Endothelial cell of umbilical vein (primary cell): Measurements from ENCODE around the gene GOLGA6B. TPM values are rescaled to one million over a fixed set of nuclear protein-coding genes. Genes with fewer than 3 reads are reported as not detected.
"Not testable (repeated sequence)": the region's sequence is repeated elsewhere in the genome, so short reads cannot be mapped to it uniquely, and the experiment has no call there.

ENCODE experiments used
- BruUV-seq: library from RNA; stranded (reverse); fragments of 400-500 nt; replicated peaks from 2 replicates; lab custom pipeline; 2021; lab: Mats Ljungman, UMichigan
- CTCF ChIA-PET: fragments of 300-600, 350-600 bp; sonication (Branson Sonifier 250); formaldehyde crosslinking; loops from one replicate; lab custom pipeline; 2021; ENCODE audit warnings: antibody characterized with exemption, inconsistent platforms; lab: Charles Lee
- POLR2A ChIA-PET: fragments of 300-600, 350-600 bp; sonication (Branson Sonifier 250); formaldehyde crosslinking; loops from one replicate; lab custom pipeline; 2021; ENCODE audit warnings: antibody characterized with exemption, inconsistent platforms; lab: Charles Lee
- DNase-seq: peaks from one replicate; pipeline ENCODE4 v3.0.0-alpha.2; 2011; ENCODE audit warnings: low read depth, low spot score
- FAIRE-seq: peaks from 2 replicates; lab custom pipeline; 2011; peaks lifted over from hg19 to GRCh38; lab: Jason Lieb, UNC
- H2AFZ ChIP-seq: 2 replicates; pipeline ENCODE4 v1.6.0; 2012; ENCODE audit warnings: low read depth, low read length, control low read depth, inconsistent platforms
- H3K27ac ChIP-seq: 2 replicates; pipeline ENCODE4 v1.5.1; 2011; ENCODE audit warnings: low read depth, mild to moderate bottlenecking, control low read depth, low read length, moderate library complexity; ENCODE audit not compliant: insufficient read depth
- H3K27me3 ChIP-seq, 2 experiments: 2 replicates each; pipeline versions ENCODE4 v1.6.0 to v1.6.1; 2011; ENCODE audit warnings: low read length in 2 of 2, mixed read lengths in 1 of 2; ENCODE audit not compliant: control insufficient read depth in 2 of 2, insufficient read depth in 2 of 2
- H3K36me3 ChIP-seq, 2 experiments: 2 replicates in 1 of 2; 3 replicates in 1 of 2; pipeline ENCODE4 v1.5.1; 2011; ENCODE audit warnings: low read length in 2 of 2, mild to moderate bottlenecking in 1 of 2, moderate library complexity in 1 of 2; ENCODE audit not compliant: control insufficient read depth in 2 of 2, insufficient read depth in 2 of 2; ENCODE audit errors: extremely low read depth in 1 of 2
- H3K4me1 ChIP-seq: 3 replicates; pipeline ENCODE4 v1.5.1; 2011; ENCODE audit warnings: mild to moderate bottlenecking, low read length; ENCODE audit not compliant: control insufficient read depth, insufficient read depth; ENCODE audit errors: extremely low read depth
- H3K4me2 ChIP-seq: 2 replicates; pipeline ENCODE4 v1.6.1; 2011; ENCODE audit warnings: low read length, control low read depth, mixed read lengths; ENCODE audit not compliant: insufficient read depth
- H3K4me3 ChIP-seq, 3 experiments: fragments of 200-600 bp in 1 of 3; sonication (generic), shearing (Covaris generic) in 1 of 3; replicated peaks in 1 of 3; 2 replicates each; pipeline ENCODE4 v1.5.1; 2011 to 2016; ENCODE audit warnings: control low read depth in 3 of 3, low read length in 3 of 3, mild to moderate bottlenecking in 2 of 3, inconsistent platforms in 1 of 3, low read depth in 1 of 3, moderate library complexity in 1 of 3; ENCODE audit not compliant: insufficient read depth in 1 of 3
- H3K79me2 ChIP-seq: 2 replicates; pipeline ENCODE4 v1.6.0; 2012; ENCODE audit warnings: low read length, inconsistent platforms; ENCODE audit not compliant: control insufficient read depth, insufficient read depth
- H3K9ac ChIP-seq: replicated peaks from 2 replicates; pipeline ENCODE3; 2011; ENCODE audit warnings: low read length, control low read depth; ENCODE audit not compliant: insufficient read depth; ENCODE audit errors: extremely low read depth
- H3K9me1 ChIP-seq: replicated peaks from 3 replicates; pipeline ENCODE4 v1.6.0; 2011; ENCODE audit warnings: mild to moderate bottlenecking, low read length; ENCODE audit not compliant: control insufficient read depth, insufficient read depth; ENCODE audit errors: extremely low read depth
- H3K9me3 ChIP-seq: replicated peaks from 2 replicates; pipeline ENCODE4 v1.5.1; 2012; ENCODE audit warnings: low read length, inconsistent platforms; ENCODE audit not compliant: control insufficient read depth, insufficient read depth
- H4K20me1 ChIP-seq: replicated peaks from 2 replicates; pipeline ENCODE3; 2011; ENCODE audit warnings: mild to moderate bottlenecking, low read length; ENCODE audit not compliant: control insufficient read depth, insufficient read depth; ENCODE audit errors: extremely low read depth
- dilution Hi-C: fragments of 300-500 bp; cut with MboI; formaldehyde crosslinking; loops from one replicate; pipeline ENCODE4 v1.15.0; 2019; ENCODE audit warnings: low sequenced_read_pairs; ENCODE audit not compliant: extremely low pct_ligation_motif_present
- intact Hi-C: fragments of 100-400 bp; cut with micrococcal nuclease; formaldehyde crosslinking; loops from one replicate; pipeline ENCODE4 v1.10.0; 2022
- polyA plus RNA-seq, 4 experiments: library from polyadenylated mRNA; depleted of rRNA in 3 of 4; stranded (reverse) in 3 of 4; unstranded in 1 of 4; fragments of >200 nt; gene quantifications; 2 replicates each; pipeline versions ENCODE4 v1.2.1 to v1.2.3, GENCODE V29; 2011 to 2012; ENCODE audit warnings: missing spikeins in 1 of 4
- total RNA-seq: library from RNA; stranded (reverse); gene quantifications from 2 replicates; pipeline ENCODE4 v1.2.3, GENCODE V29; 2021

GOLGA6B gene
- total and polyA plus RNA-seq, 2 donors (not counting 3 experiments of a cell fraction or from before 2014, with no cell fraction given) = not detected

- BruUV-seq, CTCF ChIA-PET: not testable (repeated sequence)
These were observed 6.6 kb downstream of the GOLGA6B start for GRCh38 chr15:72661081-72661480.

GRCh38 chr15:72663931-72664330, 9.4 kb downstream of the GOLGA6B start:
- CTCF ChIA-PET, dilution Hi-C loops, BruUV-seq: not testable (repeated sequence)

More at GRCh38 chr15:72661081-72661480, 6.6 kb downstream of the GOLGA6B start:
- H3K9me3 ChIP-seq, H4K20me1 ChIP-seq, intact Hi-C loops, H3K4me3 ChIP-seq, dilution Hi-C loops, DNase-seq, FAIRE-seq, H3K79me2 ChIP-seq, H3K4me1 ChIP-seq, H3K9me1 ChIP-seq, POLR2A ChIA-PET, H2AFZ ChIP-seq, H3K4me2 ChIP-seq, H3K9ac ChIP-seq, H3K36me3 ChIP-seq, H3K27me3 ChIP-seq, H3K27ac ChIP-seq: not testable (repeated sequence)

GRCh38 chr15:72665706-72666105, 11.2 kb downstream of the GOLGA6B start:
- H3K4me1 ChIP-seq, dilution Hi-C loops, H3K79me2 ChIP-seq, H3K9me1 ChIP-seq, H2AFZ ChIP-seq, DNase-seq, CTCF ChIA-PET, POLR2A ChIA-PET, intact Hi-C loops, FAIRE-seq, H3K4me2 ChIP-seq, BruUV-seq, H3K9me3 ChIP-seq, H4K20me1 ChIP-seq, H3K4me3 ChIP-seq, H3K36me3 ChIP-seq, H3K27me3 ChIP-seq, H3K27ac ChIP-seq, H3K9ac ChIP-seq: not testable (repeated sequence)

More at GRCh38 chr15:72663931-72664330, 9.4 kb downstream of the GOLGA6B start:
- H3K36me3 ChIP-seq, intact Hi-C loops, H3K9ac ChIP-seq, POLR2A ChIA-PET, H3K4me1 ChIP-seq, H3K79me2 ChIP-seq, H3K4me3 ChIP-seq, H3K9me1 ChIP-seq, H2AFZ ChIP-seq, H3K4me2 ChIP-seq, H4K20me1 ChIP-seq, H3K9me3 ChIP-seq, DNase-seq, H3K27ac ChIP-seq, H3K27me3 ChIP-seq, FAIRE-seq: not testable (repeated sequence)

GRCh38 chr15:72669803-72670202, 15.3 kb downstream of the GOLGA6B start:
- H2AFZ ChIP-seq, POLR2A ChIA-PET, H3K27ac ChIP-seq, H3K4me2 ChIP-seq, CTCF ChIA-PET, FAIRE-seq, H3K4me1 ChIP-seq, H3K9ac ChIP-seq, H3K9me1 ChIP-seq, H4K20me1 ChIP-seq, H3K79me2 ChIP-seq, dilution Hi-C loops, DNase-seq, BruUV-seq, H3K36me3 ChIP-seq, H3K4me3 ChIP-seq, H3K9me3 ChIP-seq: not testable (repeated sequence)
- intact Hi-C loops = loop anchor here (10.0 kb wide), 1 partner anchor 355 kb away; no protein-coding TSS in a partner anchor
- peaks cover 2 to 14% of the 10 kb centered on the region in 2 experiments for H3K27me3 ChIP-seq
